Measurements from ENCODE around the gene EEFSEC.

Gene EEFSEC

GRCh38 chr3:128351546-128351945 is 198.3 kb downstream of the EEFSEC start:
- DNase-seq (ENCODE audit: low read depth, low spot score), result no peak

GRCh38 chr3:128352326-128352725 is 199.0 kb downstream of the EEFSEC start:
- DNase-seq (ENCODE audit: low read depth, low spot score), result no peak

GRCh38 chr3:128353361-128353965 is 200.2 kb downstream of the EEFSEC start:
- no peak for DNase-seq (ENCODE audit: low read depth, low spot score)

- DNase-seq (ENCODE audit: low read depth, low spot score), result no peak
These were observed 200.9 kb downstream of the EEFSEC start for GRCh38 chr3:128353991-128354687.

GRCh38 chr3:128354788-128355542 is 201.7 kb downstream of the EEFSEC start:
- no peak for DNase-seq (ENCODE audit: low read depth, low spot score)

GRCh38 chr3:128355543-128355919 is 202.2 kb downstream of the EEFSEC start:
- no peak for DNase-seq (ENCODE audit: low read depth, low spot score)

GRCh38 chr3:128356822-128357221 is 203.5 kb downstream of the EEFSEC start:
- no peak for DNase-seq (ENCODE audit: low read depth, low spot score)

- no peak for DNase-seq (ENCODE audit: low read depth, low spot score)
These were observed 204.3 kb downstream of the EEFSEC start for GRCh38 chr3:128357538-128357937.

GRCh38 chr3:128358156-128358895 is 205.0 kb downstream of the EEFSEC start:
- DNase-seq (ENCODE audit: low read depth, low spot score), result no peak

GRCh38 chr3:128359060-128359664 is 205.9 kb downstream of the EEFSEC start:
- no peak for DNase-seq (ENCODE audit: low read depth, low spot score)

GRCh38 chr3:128359846-128360642 is 206.8 kb downstream of the EEFSEC start:
- DNase-seq (ENCODE audit: low read depth, low spot score), result no peak

GRCh38 chr3:128360705-128361271 is 207.5 kb downstream of the EEFSEC start:
- no peak for DNase-seq (ENCODE audit: low read depth, low spot score)

GRCh38 chr3:128362026-128362965 is 209.0 kb downstream of the EEFSEC start:
- DNase-seq (ENCODE audit: low read depth, low spot score), result no peak

GRCh38 chr3:128364291-128364690 is 211.0 kb downstream of the EEFSEC start:
- no peak for DNase-seq (ENCODE audit: low read depth, low spot score)

GRCh38 chr3:128364808-128365360 is 211.6 kb downstream of the EEFSEC start:
- DNase-seq (ENCODE audit: low read depth, low spot score), result no peak

- DNase-seq (ENCODE audit: low read depth, low spot score), result no peak
These were observed 212.9 kb downstream of the EEFSEC start for GRCh38 chr3:128366136-128366535.

GRCh38 chr3:128366652-128367051 is 213.4 kb downstream of the EEFSEC start:
- DNase-seq (ENCODE audit: low read depth, low spot score), result no peak

GRCh38 chr3:128367221-128367620 is 213.9 kb downstream of the EEFSEC start:
- DNase-seq (ENCODE audit: low read depth, low spot score), result no peak

GRCh38 chr3:128367761-128368160 is 214.5 kb downstream of the EEFSEC start:
- DNase-seq (ENCODE audit: low read depth, low spot score), result no peak

Data from activated naive CD8-positive, alpha-beta T cell treated with anti-CD3 and anti-CD28 coated beads, Interleukin-2, amount 50 U/mL, for 16 hours (primary cell).